K562 (cell line): ENCODE data around the gene CLK3. TPM values are rescaled to one million over a fixed set of nuclear protein-coding genes. Genes with fewer than 3 reads are reported as not detected.

Source experiments
- ATAC-seq: fragments of 200-7000 bp; cut with Tn5 transposase; 3 replicates; pipeline ENCODE4 v1.9.1; 2020; ENCODE audit warnings: moderate library complexity
- BruUV-seq: library from RNA; stranded (reverse); fragments of 400-500 nt; replicated peaks from 2 replicates; lab custom pipeline; 2021; lab: Mats Ljungman, UMichigan
- CTCF ChIA-PET: fragments of 300-600 bp; formaldehyde crosslinking; extraction: SDS; loops from one replicate; lab custom pipeline; 2021; ENCODE audit warnings: low intra/inter-chr PET ratio; lab: Yijun Ruan, JAX
- POLR2A ChIA-PET: fragments of 300-600, 350-650 bp; sonication (Branson Sonifier 250); formaldehyde crosslinking; extraction: SDS; loops from one replicate; lab custom pipeline; 2021; ENCODE audit warnings: antibody characterized with exemption, inconsistent platforms; lab: Yijun Ruan, JAX
- DNase-seq, 4 experiments: peaks; one replicate each; pipeline versions ENCODE4 v3.0.0 to v3.0.0-alpha.2; 2011 to 2018; ENCODE audit warnings: low spot score in 3 of 4, mixed read lengths in 3 of 4; ENCODE audit errors: extremely low read depth in 1 of 4
- FAIRE-seq: peaks from 2 replicates; lab custom pipeline; 2011; peaks lifted over from hg19 to GRCh38; lab: Jason Lieb, UNC
- H2AFZ ChIP-seq: 2 replicates; pipeline ENCODE4 v1.6.0; 2011; ENCODE audit warnings: low read depth, low read length, control low read depth, inconsistent platforms
- H3K27ac ChIP-seq: fragments of 200-600 bp; 3 replicates; pipeline ENCODE4 v1.8.0; 2011; ENCODE audit warnings: low read depth, mild to moderate bottlenecking, control low read depth, inconsistent platforms, low read length, moderate library complexity, mixed read lengths; ENCODE audit errors: extremely low read depth
- H3K27me3 ChIP-seq, 2 experiments: fragments of 300-600 bp in 1 of 2; 2 replicates in 1 of 2; 3 replicates in 1 of 2; pipeline versions ENCODE4 v1.6.0 to v1.8.0; 2011; ENCODE audit warnings: inconsistent platforms in 2 of 2, low read length in 2 of 2, mild to moderate bottlenecking in 1 of 2, mixed read lengths in 1 of 2, moderate library complexity in 1 of 2; ENCODE audit not compliant: control insufficient read depth in 2 of 2, insufficient read depth in 2 of 2
- H3K36me3 ChIP-seq: fragments of 300-600 bp; 3 replicates; pipeline ENCODE4 v1.8.0; 2011; ENCODE audit warnings: mild to moderate bottlenecking, low read length, inconsistent platforms; ENCODE audit not compliant: control insufficient read depth, insufficient read depth
- H3K4me1 ChIP-seq, 2 experiments: fragments of 200-600 bp in 1 of 2; replicated peaks in 1 of 2; 2 replicates in 1 of 2; 3 replicates in 1 of 2; pipeline versions ENCODE4 v1.5.1 to v1.8.0; 2011; ENCODE audit warnings: inconsistent platforms in 2 of 2, low read length in 2 of 2, mild to moderate bottlenecking in 1 of 2, mixed read lengths in 1 of 2, moderate library complexity in 1 of 2; ENCODE audit not compliant: control insufficient read depth in 2 of 2, insufficient read depth in 2 of 2
- H3K4me2 ChIP-seq: 2 replicates; pipeline ENCODE4 v1.6.1; 2011; ENCODE audit warnings: low read length, control low read depth, inconsistent platforms, mixed read lengths; ENCODE audit not compliant: insufficient read depth
- H3K4me3 ChIP-seq: fragments of 200-600 bp; sonication (generic), shearing (Covaris generic); 2 replicates; pipeline ENCODE4 v1.5.1; 2016; ENCODE audit warnings: control low read depth, inconsistent platforms
- H3K79me2 ChIP-seq: fragments of 200-600 bp; 3 replicates; pipeline ENCODE4 v1.8.0; 2011; ENCODE audit warnings: low read length, inconsistent platforms; ENCODE audit not compliant: control insufficient read depth, insufficient read depth
- H3K9ac ChIP-seq, 2 experiments: 2 replicates each; pipeline versions ENCODE4 v1.6.0 to v1.6.1; 2011; ENCODE audit warnings: low read depth in 2 of 2, low read length in 2 of 2, control low read depth in 1 of 2, inconsistent platforms in 1 of 2, mild to moderate bottlenecking in 1 of 2, mixed read lengths in 1 of 2; ENCODE audit not compliant: insufficient read depth in 1 of 2
- H3K9me1 ChIP-seq: one replicate; pipeline ENCODE4 v1.6.0; 2011; ENCODE audit warnings: inconsistent platforms, mild to moderate bottlenecking, low read length, moderate library complexity; ENCODE audit not compliant: control insufficient read depth, insufficient read depth
- H3K9me3 ChIP-seq: replicated peaks from 2 replicates; pipeline ENCODE4 v1.5.1; 2011; ENCODE audit warnings: low read depth, low read length, inconsistent platforms; ENCODE audit not compliant: control insufficient read depth, insufficient read depth
- H4K20me1 ChIP-seq: replicated peaks from 2 replicates; pipeline ENCODE4 v1.6.1; 2011; ENCODE audit warnings: low read length, inconsistent platforms, mixed read lengths; ENCODE audit not compliant: control insufficient read depth, insufficient read depth
- FOS ChIP-seq: IDR thresholded peaks from 3 replicates; pipeline ENCODE4 v1.6.1; 2011; ENCODE audit not compliant: insufficient read length; ENCODE audit errors: extremely low read depth
- MTA2 ChIP-seq: fragments of 450-650 bp; IDR thresholded peaks from 2 replicates; pipeline ENCODE4 v1.6.1; 2016; ENCODE audit warnings: low read depth
- POLR2A ChIP-seq: fragments of 450-650 bp; conservative IDR thresholded peaks from 2 replicates; pipeline ENCODE4 v1.6.1; 2016
- SLC30A9 ChIP-seq: fragments of 250-450 bp; sonication (Bioruptor Pico); IDR thresholded peaks from 2 replicates; pipeline ENCODE4 v1.8.0; 2022; ENCODE audit warnings: mild to moderate bottlenecking, moderate library complexity
- WGBS: fragments of 100-300 bp; shearing (Covaris generic); methylation state at CpG from one replicate; pipeline ENCODE4 v1.1.6; 2016; ENCODE audit warnings: low coverage, mixed read lengths; ENCODE audit not compliant: insufficient coverage; ENCODE audit errors: missing lambda C conversion rate; 5-methylcytosine and 5-hydroxymethylcytosine counted together
- in situ Hi-C: fragments of 300-500 bp; cut with MboI; formaldehyde crosslinking; loops from 4 replicates; pipeline ENCODE4 v1.15.0; 2018; ENCODE audit warnings: inconsistent platforms, mixed read lengths
- intact Hi-C: fragments of 100-400 bp; cut with micrococcal nuclease; formaldehyde crosslinking; loops from 2 replicates; pipeline ENCODE4 v1.14.2; 2022
- polyA plus RNA-seq, 8 experiments: library from polyadenylated mRNA; depleted of rRNA in 4 of 8; stranded (reverse) in 5 of 8; unstranded in 3 of 8; fragments of >200 nt; fragmentation: Nextera tagmentation in 2 of 8; fragmentation: Illumina TruSeq in 1 of 8; extraction: Ambion mirVana in 2 of 8; extraction: Trizol in 1 of 8; gene quantifications; 2 replicates each; pipeline versions ENCODE4 v1.2.1 to v1.2.3, GENCODE V29; 2011 to 2014; ENCODE audit warnings: inconsistent platforms in 1 of 8, missing spikeins in 1 of 8
- total RNA-seq, 7 experiments: library from RNA; depleted of rRNA in 6 of 7; stranded (reverse); fragments of >200 nt in 6 of 7; fragmentation: Illumina TruSeq in 2 of 7; extraction: Trizol in 2 of 7; gene quantifications; 2 replicates each; pipeline versions ENCODE4 v1.2.1 to v1.2.3, GENCODE V29; 2011 to 2021; ENCODE audit warnings: low replicate concordance in 1 of 7

The CLK3 gene
- total and polyA plus RNA-seq, 9 of the 15 experiments (the other 6 are each of a cell fraction or from before 2014, with no cell fraction given): 1.2 to 95.2 (median 51.7) TPM

- no TSS peak for BruUV-seq
- intact Hi-C loops: no loop called here
- TF ChIP-seq MTA2 (no peak), POLR2A (0 out of 2 replicates have a peak, but pooled peaks have one; percentile 14), SLC30A9 (CRISPR knock-in tag) (no peak)
Observed at GRCh38 chr15:74628199-74628598, 12.6 kb downstream of the CLK3 start.

GRCh38 chr15:74628949-74629348 lies 13.3 kb downstream of the CLK3 start:
- in situ Hi-C loops: no loop called here
- no peak for ATAC-seq
- CTCF ChIA-PET: no interaction called here
- no peaks in the 10 kb centered on the region for H3K9me3 ChIP-seq
- no peak overlapping the region for H3K4me2 ChIP-seq
- no peak overlapping the region for H3K27ac ChIP-seq
- no peak overlapping the region for H3K9ac ChIP-seq
- no peak overlapping the region for H2AFZ ChIP-seq
- BruUV-seq: no TSS peak
- H3K4me3 ChIP-seq: no peak overlapping the region
- intact Hi-C loops: no loop called here
- H3K9me1 ChIP-seq: peaks cover 8% of the 10 kb centered on the region
- 77% methylated on average over 5 of the region's 5 CpGs for WGBS
- POLR2A ChIA-PET: interaction anchor here (0.6 to 0.9 kb wide), 4 partner anchors 8 to 238 kb away, joined by 3 to 4 read pairs (median 4); no protein-coding TSS in a partner anchor
- no peak for DNase-seq
- no peaks in the 10 kb centered on the region for H3K27me3 ChIP-seq
- H3K36me3 ChIP-seq: peaks cover 98% of the 10 kb centered on the region
- no peaks in the 10 kb centered on the region; a peak in 1 of 5 replicates for H3K4me1 ChIP-seq
- TF ChIP-seq POLR2A (0 out of 2 replicates have a peak, but pooled peaks have one; percentile 40), FOS (no peak)
- FAIRE-seq: no peak
- peaks cover 32% of the 10 kb centered on the region for H4K20me1 ChIP-seq
- no peaks in the 10 kb centered on the region for H3K79me2 ChIP-seq

More at GRCh38 chr15:74628199-74628598, 12.6 kb downstream of the CLK3 start:
- H2AFZ ChIP-seq: no peak overlapping the region
- no peak for DNase-seq
- H4K20me1 ChIP-seq: peaks cover 30% of the 10 kb centered on the region
- no peak overlapping the region for H3K4me2 ChIP-seq
- H3K4me1 ChIP-seq: no peaks in the 10 kb centered on the region; a peak in 1 of 5 replicates
- H3K27me3 ChIP-seq: no peaks in the 10 kb centered on the region
- in situ Hi-C loops: no loop called here
- peaks cover 8% of the 10 kb centered on the region for H3K9me1 ChIP-seq
- WGBS: 84% methylated on average over 3 of the region's 3 CpGs
- no peaks in the 10 kb centered on the region for H3K79me2 ChIP-seq
- ChIA-PET POLR2A (interaction anchor here (0.6 to 0.9 kb wide), 3 partner anchors 9 to 327 kb away, joined by 3 to 4 read pairs (median 3); no protein-coding TSS in a partner anchor), CTCF (no interaction called here)
- H3K27ac ChIP-seq: no peak overlapping the region
- H3K9me3 ChIP-seq: no peaks in the 10 kb centered on the region
- H3K36me3 ChIP-seq: peaks cover 98% of the 10 kb centered on the region
- ATAC-seq: no peak
- no peak overlapping the region for H3K9ac ChIP-seq
- no peak overlapping the region for H3K4me3 ChIP-seq
- no peak for FAIRE-seq
